Lower leg skin (tissue), 3 donors: ENCODE results near the gene TTC21A.

Source experiments
- POLR2A ChIP-seq, 2 donors: fragments of 450-650 bp; IDR thresholded peaks; one replicate each; pipeline ENCODE4 v1.6.1; 2016 to 2017; ENCODE audit warnings: antibody characterized with exemption in 2 of 2, mild to moderate bottlenecking in 1 of 2, moderate library complexity in 1 of 2
- TF ChIP-seq, protein P1 (sequence below), 3 donors: fragments of 450-650 bp; IDR thresholded peaks; one replicate each; pipeline ENCODE4 v1.5.1; 2016; ENCODE audit warnings: antibody characterized with exemption in 3 of 3, mild to moderate bottlenecking in 3 of 3, moderate library complexity in 2 of 3

DNA sequence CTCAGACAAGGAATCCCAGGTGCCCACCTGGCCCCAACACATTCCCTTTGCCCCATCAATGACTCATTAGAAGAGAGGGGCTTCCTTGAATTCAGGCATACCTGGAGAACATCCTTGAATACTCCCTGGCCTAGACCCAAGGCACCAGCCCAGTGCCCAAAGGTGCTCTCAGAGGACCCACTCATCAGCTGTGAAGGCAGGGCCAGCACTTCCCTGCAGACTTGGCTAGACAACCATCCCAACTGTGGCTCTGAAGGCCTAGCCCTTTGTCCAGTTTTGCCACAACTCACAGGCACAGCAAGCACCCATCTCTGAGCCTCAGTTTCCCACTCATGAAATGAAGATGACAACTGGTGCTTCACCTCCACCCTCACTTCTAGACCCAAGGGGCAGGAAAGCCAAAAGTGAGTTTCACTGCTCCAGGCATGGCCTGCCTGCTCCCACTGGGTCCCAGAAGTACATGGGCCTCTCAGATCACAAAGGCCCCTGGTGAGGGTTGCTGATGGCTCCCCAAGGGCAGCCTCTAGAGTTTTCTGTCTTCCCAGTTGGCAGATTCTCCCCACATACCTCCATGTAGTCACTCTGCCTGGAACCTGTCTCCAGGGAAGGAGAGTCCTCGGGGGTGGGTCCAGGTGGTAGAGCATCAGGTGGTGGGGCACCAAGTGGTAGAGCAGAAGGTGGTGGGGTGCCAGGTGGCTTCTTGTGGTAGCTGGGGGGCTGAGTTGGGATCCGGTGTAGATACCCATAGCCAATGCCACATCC is 7.6 kb upstream of the TTC21A start:
- TF ChIP-seq, protein P1, sequence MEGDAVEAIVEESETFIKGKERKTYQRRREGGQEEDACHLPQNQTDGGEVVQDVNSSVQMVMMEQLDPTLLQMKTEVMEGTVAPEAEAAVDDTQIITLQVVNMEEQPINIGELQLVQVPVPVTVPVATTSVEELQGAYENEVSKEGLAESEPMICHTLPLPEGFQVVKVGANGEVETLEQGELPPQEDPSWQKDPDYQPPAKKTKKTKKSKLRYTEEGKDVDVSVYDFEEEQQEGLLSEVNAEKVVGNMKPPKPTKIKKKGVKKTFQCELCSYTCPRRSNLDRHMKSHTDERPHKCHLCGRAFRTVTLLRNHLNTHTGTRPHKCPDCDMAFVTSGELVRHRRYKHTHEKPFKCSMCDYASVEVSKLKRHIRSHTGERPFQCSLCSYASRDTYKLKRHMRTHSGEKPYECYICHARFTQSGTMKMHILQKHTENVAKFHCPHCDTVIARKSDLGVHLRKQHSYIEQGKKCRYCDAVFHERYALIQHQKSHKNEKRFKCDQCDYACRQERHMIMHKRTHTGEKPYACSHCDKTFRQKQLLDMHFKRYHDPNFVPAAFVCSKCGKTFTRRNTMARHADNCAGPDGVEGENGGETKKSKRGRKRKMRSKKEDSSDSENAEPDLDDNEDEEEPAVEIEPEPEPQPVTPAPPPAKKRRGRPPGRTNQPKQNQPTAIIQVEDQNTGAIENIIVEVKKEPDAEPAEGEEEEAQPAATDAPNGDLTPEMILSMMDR (IDR thresholded peaks at IDR 0.05), result no peak
- TF ChIP-seq POLR2A (IDR thresholded peaks at IDR 0.05), result no peak
